NOMO-1 treated with dmso at 0.1 percent for 144 hours (cell line): Measurements from ENCODE around the gene MRPL38.

Experiments
- DNase-seq: peaks from one replicate; lab custom pipeline; 2025; ENCODE audit not compliant: unreplicated experiment; lab: John Stamatoyannopoulos, UW

Gene MRPL38

DNA sequence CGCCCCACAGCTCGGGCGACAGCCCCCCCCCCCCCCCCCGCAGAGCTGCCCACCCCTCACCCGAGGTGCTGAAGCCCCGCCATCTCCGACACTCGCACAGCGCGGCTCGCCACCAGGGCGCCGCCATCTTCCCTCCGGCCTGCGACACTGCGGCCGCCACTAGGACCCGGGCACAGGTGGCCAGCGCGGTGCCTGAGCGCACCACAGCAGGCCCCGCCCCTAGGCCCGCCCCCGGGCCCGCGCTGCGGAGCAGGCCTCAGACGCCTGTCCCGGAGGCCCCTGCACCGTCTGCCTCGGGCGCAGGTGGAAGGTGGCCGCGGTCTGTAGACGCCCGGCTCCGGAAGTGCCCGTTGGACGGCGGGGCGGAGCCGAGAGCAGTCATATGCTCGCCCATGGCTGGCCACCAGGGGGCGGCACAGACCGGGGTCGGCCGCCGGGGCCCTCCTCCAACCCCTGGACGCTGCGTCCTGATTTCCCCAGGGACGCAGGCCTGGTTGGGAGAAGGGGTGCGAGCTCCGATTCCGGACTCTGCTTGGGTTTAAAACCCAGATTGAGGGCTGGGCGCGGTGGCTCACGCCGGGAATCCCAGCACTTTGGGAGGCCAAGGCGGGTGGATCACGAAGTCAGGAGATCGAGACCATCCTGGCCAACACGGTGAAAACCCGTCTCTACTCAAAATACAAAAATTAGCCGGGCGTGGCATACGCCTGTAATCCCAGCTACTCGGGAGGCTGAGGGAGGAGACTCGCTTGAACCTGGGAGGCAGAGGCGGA, at the start of gene MRPL38:
Gene MRPL38 (minus strand): TSS at position 136 of the 773 bp plus-strand sequence. CDS start 9 bp downstream, at position 127.
- DNase-seq, result peak; percentile 96

DNA sequence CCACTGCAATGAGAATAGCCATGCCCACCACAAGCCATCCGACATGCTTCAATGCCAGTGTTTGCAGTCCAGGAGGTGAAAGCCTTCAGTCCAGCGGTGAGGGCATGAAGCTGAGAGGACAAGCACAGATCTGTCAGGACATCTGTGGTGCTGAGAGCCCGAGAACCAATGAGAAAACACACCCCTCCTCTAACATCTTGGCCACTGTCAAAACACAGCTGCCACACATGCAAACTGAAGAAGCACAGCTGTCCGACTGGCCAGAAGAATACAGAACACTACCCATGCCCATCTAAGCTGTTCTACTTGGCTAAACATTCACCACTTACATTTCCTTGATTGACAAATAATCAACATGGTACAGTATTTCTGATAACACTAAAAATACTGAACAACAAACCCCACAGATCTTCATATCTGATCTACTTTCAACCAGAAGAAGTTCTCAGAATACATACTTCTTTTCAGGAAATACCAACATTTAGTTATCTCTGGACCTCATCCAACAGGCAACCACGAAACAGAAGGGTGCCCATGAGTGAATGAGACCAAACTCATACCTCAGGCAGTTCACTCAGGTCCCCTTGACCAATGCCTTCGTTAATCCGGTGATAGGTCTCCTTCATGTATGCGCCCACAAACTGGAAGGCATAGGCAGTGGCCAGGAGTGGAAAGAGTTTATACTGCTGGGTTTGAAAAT, 46.3 kb upstream of the MRPL38 start:
- no peak for DNase-seq

GRCh38 chr17:75950421-75950820, 45.7 kb upstream of the MRPL38 start:
- DNase-seq, result no peak

GRCh38 chr17:75945211-75945610, 40.5 kb upstream of the MRPL38 start:
- no peak for DNase-seq

DNA sequence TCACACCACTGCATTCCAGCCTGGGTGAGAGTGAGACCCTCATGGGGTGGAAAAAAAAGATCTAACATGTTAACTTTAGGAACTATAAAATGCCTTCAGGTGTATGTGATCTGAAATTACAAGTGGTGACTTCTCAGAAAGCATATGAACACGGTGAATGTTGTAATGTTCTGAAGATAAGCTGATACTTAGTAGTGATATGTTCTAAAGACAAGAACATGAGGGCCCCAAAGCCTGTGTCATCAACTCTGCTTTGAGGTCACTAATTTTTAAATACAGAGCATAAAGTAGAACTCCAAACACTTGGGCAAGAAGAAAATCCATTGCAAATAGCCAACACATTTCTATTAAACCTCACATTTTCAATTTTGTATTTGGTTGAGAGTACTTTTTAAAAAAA, 38.8 kb upstream of the MRPL38 start:
- DNase-seq, result no peak

GRCh38 chr17:75942473-75942872, 37.8 kb upstream of the MRPL38 start:
- DNase-seq, result no peak

DNA sequence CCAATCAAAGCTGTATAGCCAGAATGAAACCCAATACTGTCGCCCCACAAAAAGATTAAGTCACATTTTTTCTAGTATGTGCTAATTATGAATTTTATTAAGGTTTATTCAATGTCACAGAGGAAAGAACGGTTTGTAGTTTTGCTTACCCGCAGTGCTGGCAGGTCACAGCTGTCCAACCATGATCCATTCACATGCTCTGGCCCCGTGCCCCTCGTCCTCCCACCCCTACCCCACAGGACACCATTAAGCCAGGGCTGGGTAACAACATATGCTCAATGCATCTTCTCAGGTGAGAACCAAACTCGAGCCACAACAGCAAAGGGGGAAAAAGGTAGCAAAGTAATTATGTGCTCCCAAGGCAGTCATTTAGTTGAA, 36.7 kb upstream of the MRPL38 start:
- DNase-seq, result no peak

- DNase-seq, result peak; percentile 89
These were observed 36.2 kb upstream of the MRPL38 start, which contains the start of gene FBF1 for GRCh38 chr17:75940727-75941441. Gene FBF1 (minus strand): TSS chr17:75941042. CDS start chr17:75938149, 2,893 bp downstream.

DNA sequence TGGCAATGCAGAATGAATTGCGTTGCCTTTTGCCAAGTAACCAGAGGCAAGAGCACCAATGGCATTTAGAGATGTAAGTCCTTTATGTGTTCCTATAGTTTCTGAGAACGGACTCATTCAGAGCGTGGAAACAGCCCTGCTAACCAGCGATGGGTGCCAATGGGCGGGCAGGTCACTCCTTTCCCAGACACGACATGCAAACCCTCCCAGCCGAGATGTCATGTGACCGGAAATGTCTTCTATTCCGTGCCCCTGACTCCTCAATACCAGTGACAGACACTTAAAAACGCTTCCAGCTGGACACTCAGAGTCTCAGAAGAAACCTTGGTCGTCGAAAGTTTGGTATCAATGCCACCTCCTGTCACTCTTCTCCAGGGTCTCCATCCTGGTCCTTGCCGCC, 33.0 kb upstream of the MRPL38 start:
- DNase-seq, result no peak

GRCh38 chr17:75933808-75934207, 29.1 kb upstream of the MRPL38 start:
- no peak for DNase-seq

GRCh38 chr17:75932852-75933251, 28.2 kb upstream of the MRPL38 start:
- no peak for DNase-seq

- no peak for DNase-seq
These were observed 26.4 kb upstream of the MRPL38 start for GRCh38 chr17:75931062-75931461.

- DNase-seq, result no peak
These were observed 22.7 kb upstream of the MRPL38 start for GRCh38 chr17:75927286-75927922.

DNA sequence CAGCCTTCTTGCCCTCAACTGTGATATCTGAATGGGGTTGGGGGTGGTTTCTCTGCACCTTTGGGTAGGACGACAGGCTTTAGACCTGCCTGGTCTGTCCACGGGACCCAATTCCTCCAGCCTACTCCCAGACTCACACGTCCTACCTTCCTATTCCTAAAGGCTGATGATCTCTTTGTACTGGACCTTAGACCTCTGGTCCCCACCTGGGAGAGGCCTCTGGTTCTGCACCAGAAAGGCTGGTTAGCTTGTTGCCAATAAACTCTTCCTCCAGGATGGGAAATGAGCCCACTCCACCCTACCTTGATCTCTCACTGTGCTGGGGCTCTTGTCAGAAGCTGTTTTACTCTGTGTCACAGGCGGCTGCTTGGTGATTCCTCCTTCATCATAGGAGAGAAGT, 21.8 kb upstream of the MRPL38 start:
- DNase-seq, result no peak

GRCh38 chr17:75925912-75926311, 21.2 kb upstream of the MRPL38 start:
- no peak for DNase-seq

GRCh38 chr17:75925103-75925502, 20.4 kb upstream of the MRPL38 start:
- no peak for DNase-seq

DNA sequence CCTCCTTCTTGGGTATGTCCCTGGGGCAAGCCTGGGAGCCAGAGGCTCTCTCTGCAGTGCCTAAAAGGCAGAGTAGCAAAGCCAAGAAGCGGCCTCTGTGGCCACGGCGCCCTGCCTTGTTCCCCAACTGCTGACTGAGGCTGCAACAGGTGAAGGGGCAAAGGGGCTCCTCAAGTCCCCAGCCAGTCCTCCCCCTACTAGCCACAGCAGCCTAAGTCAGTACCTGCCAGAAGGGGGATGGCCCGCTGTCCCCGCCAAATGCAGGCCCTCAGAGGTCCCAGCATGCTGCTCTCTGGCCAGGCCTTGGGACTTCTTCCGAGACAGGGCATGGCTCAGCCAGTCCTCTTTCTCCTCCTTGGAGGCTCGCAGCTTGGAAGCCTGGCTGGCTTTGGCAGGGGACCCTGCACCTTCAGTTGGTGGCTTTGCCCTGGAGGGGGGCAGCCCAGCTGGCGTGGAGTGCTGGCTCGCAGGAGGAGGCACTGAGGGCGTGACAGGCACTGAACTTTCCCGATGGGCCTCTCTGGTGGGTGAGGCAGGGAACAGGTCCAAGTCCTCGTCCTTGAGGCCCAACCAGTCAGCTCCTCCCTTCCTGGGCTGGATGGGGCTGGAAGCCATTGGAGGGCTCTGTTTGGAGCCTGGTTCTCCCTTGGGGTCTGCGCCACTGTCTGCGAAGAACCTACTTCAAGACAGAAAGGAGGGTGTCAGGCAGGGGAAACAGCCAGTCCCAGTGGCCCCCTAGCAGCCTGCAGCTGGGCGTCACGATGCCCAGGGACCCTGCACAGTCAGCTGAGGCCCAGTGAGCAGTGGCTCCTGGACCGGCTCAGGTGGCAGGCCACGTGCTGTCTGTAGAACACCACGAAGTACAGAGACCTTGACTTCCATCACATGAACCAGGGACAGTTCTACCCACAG, 18.5 kb upstream of the MRPL38 start:
- no peak for DNase-seq

- no peak for DNase-seq
These were observed 17.7 kb upstream of the MRPL38 start for GRCh38 chr17:75922173-75922961.

DNA sequence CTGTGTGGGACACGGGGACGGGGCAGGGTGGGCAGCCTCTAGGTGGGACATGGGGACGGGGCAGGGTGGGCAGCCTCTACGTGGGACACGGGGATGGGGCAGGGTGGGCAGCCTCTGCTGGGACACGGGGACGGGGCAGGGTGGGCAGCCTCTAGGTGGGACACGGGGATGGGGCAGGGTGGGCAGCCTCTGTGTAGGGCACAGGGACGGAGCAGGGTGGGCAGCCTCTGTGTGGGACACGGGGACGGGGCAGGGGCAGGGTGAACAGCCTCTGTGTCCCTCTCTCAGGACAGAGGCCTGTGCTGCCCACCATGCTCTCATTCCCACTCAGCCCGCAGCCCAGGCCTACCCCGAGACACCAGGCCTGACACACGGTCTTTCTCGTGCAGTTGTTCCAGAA, 16.9 kb upstream of the MRPL38 start:
- DNase-seq, result no peak
